Suprapubic skin (tissue), 4 donors: Measurements from ENCODE around the gene FA2H. TPM values are rescaled to one million over a fixed set of nuclear protein-coding genes. Genes with fewer than 3 reads are reported as not detected.

Source experiments
- DNase-seq, 2 donors: peaks; one replicate each; pipeline ENCODE4 v3.0.0-alpha.2; 2019; ENCODE audit warnings: low spot score in 2 of 2
- H3K27ac ChIP-seq: fragments of 200-600 bp; sonication (generic); one replicate; pipeline ENCODE4 v1.5.1; 2019
- H3K27me3 ChIP-seq: fragments of 200-600 bp; sonication (generic); one replicate; pipeline ENCODE4 v1.5.1; 2019
- H3K36me3 ChIP-seq: fragments of 200-600 bp; sonication (generic); one replicate; pipeline ENCODE4 v1.5.1; 2019
- H3K4me1 ChIP-seq: fragments of 200-600 bp; sonication (generic); one replicate; pipeline ENCODE4 v1.5.1; 2019
- H3K4me3 ChIP-seq: fragments of 200-600 bp; sonication (generic); one replicate; pipeline ENCODE4 v1.5.1; 2019; ENCODE audit warnings: mild to moderate bottlenecking
- H3K9me3 ChIP-seq: fragments of 200-600 bp; sonication (generic); one replicate; pipeline ENCODE4 v1.5.1; 2019
- CTCF ChIP-seq, 2 donors: fragments of 200-600 bp in 1 of 2; fragments of 450-650 bp in 1 of 2; sonication (generic) in 1 of 2; IDR thresholded peaks; one replicate each; pipeline ENCODE4 v1.5.1; 2016 to 2019; ENCODE audit warnings: antibody characterized with exemption in 2 of 2, mild to moderate bottlenecking in 1 of 2, moderate library complexity in 1 of 2
- EP300 ChIP-seq: sonication (generic); formaldehyde crosslinking; IDR thresholded peaks from one replicate; pipeline ENCODE4 v1.6.1; 2017; ENCODE audit warnings: antibody characterized with exemption
- POLR2A ChIP-seq, 2 donors: fragments of 450-650 bp; IDR thresholded peaks; one replicate each; pipeline ENCODE4 v1.6.1; 2017; ENCODE audit warnings: antibody characterized with exemption in 2 of 2, mild to moderate bottlenecking in 2 of 2, moderate library complexity in 2 of 2
- POLR2AphosphoS5 ChIP-seq, 3 donors: sonication (generic); formaldehyde crosslinking; IDR thresholded peaks; one replicate each; pipeline ENCODE4 v1.6.1; 2017; ENCODE audit warnings: antibody characterized with exemption in 3 of 3
- WGBS: methylation state at CpG from one replicate; pipeline ENCODE4 v1.1.5; 2018; 5-methylcytosine and 5-hydroxymethylcytosine counted together
- total RNA-seq, 4 donors: library from RNA; depleted of rRNA; stranded (reverse); fragments of >200 nt; gene quantifications; one replicate each; pipeline ENCODE4 v1.1.0, GENCODE V29; 2016

FA2H gene
- total RNA-seq, 4 donors from 2014 or later: 6.8 to 11.3 (median 8.8) TPM

- 75% methylated on average over 10 of the region's 11 CpGs for WGBS
- no peak for TF ChIP-seq EP300
- TF ChIP-seq POLR2AphosphoS5 (IDR thresholded peaks at IDR 0.05): no peak
- TF ChIP-seq CTCF (IDR thresholded peaks at IDR 0.05): no peak
- no peak for TF ChIP-seq POLR2A (IDR thresholded peaks at IDR 0.05)
- Histone ChIP-seq H3K4me1 (no peaks in the 10 kb centered on the region), H3K9me3 (no peaks in the 10 kb centered on the region), H3K27me3 (peaks cover 7% of the 10 kb centered on the region), H3K27ac (no peak overlapping the region), H3K4me3 (no peak overlapping the region), H3K36me3 (no peaks in the 10 kb centered on the region)
- no peak for DNase-seq
Measured at GRCh38 chr16:74760007-74760767, 14.4 kb downstream of the FA2H start.

GRCh38 chr16:74759564-74759963, 15.1 kb downstream of the FA2H start:
- Histone ChIP-seq H3K9me3 (no peaks in the 10 kb centered on the region), H3K27me3 (peaks cover 11% of the 10 kb centered on the region), H3K36me3 (no peaks in the 10 kb centered on the region), H3K4me3 (no peak overlapping the region), H3K4me1 (no peaks in the 10 kb centered on the region), H3K27ac (no peak overlapping the region)
- TF ChIP-seq POLR2AphosphoS5 (IDR thresholded peaks at IDR 0.05) (no peak), CTCF (IDR thresholded peaks at IDR 0.05) (no peak), EP300 (no peak), POLR2A (IDR thresholded peaks at IDR 0.05) (no peak)
- no peak for DNase-seq
- WGBS: 80% methylated on average over 1 of the region's 3 CpGs

- no peak for DNase-seq
- no peak overlapping the region for H3K27ac ChIP-seq
- H3K4me1 ChIP-seq: no peaks in the 10 kb centered on the region
- H3K4me3 ChIP-seq: no peak overlapping the region
- H3K27me3 ChIP-seq: peaks cover 11% of the 10 kb centered on the region
- TF ChIP-seq POLR2AphosphoS5 (IDR thresholded peaks at IDR 0.05): no peak
- no peak for TF ChIP-seq CTCF (IDR thresholded peaks at IDR 0.05)
- no peak for TF ChIP-seq EP300
- no peak for TF ChIP-seq POLR2A (IDR thresholded peaks at IDR 0.05)
- no peaks in the 10 kb centered on the region for H3K36me3 ChIP-seq
- WGBS: 69% methylated on average over 4 of the region's 4 CpGs
- no peaks in the 10 kb centered on the region for H3K9me3 ChIP-seq
Measured at GRCh38 chr16:74758801-74759200, 15.8 kb downstream of the FA2H start.

- WGBS: 70% methylated on average over 4 of the region's 4 CpGs
- no peak for DNase-seq
- Histone ChIP-seq H3K4me1 (no peaks in the 10 kb centered on the region), H3K9me3 (no peaks in the 10 kb centered on the region), H3K27me3 (peaks cover 16% of the 10 kb centered on the region), H3K4me3 (no peak overlapping the region), H3K27ac (no peak overlapping the region), H3K36me3 (no peaks in the 10 kb centered on the region)
- TF ChIP-seq POLR2AphosphoS5 (IDR thresholded peaks at IDR 0.05) (no peak), CTCF (IDR thresholded peaks at IDR 0.05) (no peak), EP300 (no peak), POLR2A (IDR thresholded peaks at IDR 0.05) (no peak)
Measured at GRCh38 chr16:74757349-74757748, 17.3 kb downstream of the FA2H start.

- DNase-seq: no peak
- no peak for TF ChIP-seq POLR2A (IDR thresholded peaks at IDR 0.05)
- no peak for TF ChIP-seq POLR2AphosphoS5 (IDR thresholded peaks at IDR 0.05)
- no peak for TF ChIP-seq EP300
- TF ChIP-seq CTCF (IDR thresholded peaks at IDR 0.05): no peak
- no peak overlapping the region for H3K4me3 ChIP-seq
- WGBS: 75% methylated on average over 6 of the region's 6 CpGs
- no peaks in the 10 kb centered on the region for H3K36me3 ChIP-seq
- H3K27ac ChIP-seq: no peak overlapping the region
- peaks cover 16% of the 10 kb centered on the region for H3K27me3 ChIP-seq
- no peaks in the 10 kb centered on the region for H3K4me1 ChIP-seq
- H3K9me3 ChIP-seq: no peaks in the 10 kb centered on the region
Measured at GRCh38 chr16:74756203-74756602, 18.4 kb downstream of the FA2H start.
